Lower leg skin (tissue), 4 donors: ENCODE data around the gene PTK6. TPM values are rescaled to one million over a fixed set of nuclear protein-coding genes. Genes with fewer than 3 reads are reported as not detected.

Experiments used
- DNase-seq, 2 donors: peaks; one replicate each; pipeline ENCODE4 v3.0.0-alpha.2; 2019; ENCODE audit warnings: low spot score in 2 of 2
- H3K4me3 ChIP-seq: fragments of 200-600 bp; sonication (generic); 2 replicates; pipeline ENCODE4 v1.5.1; 2017; ENCODE audit warnings: mild to moderate bottlenecking, low read depth; ENCODE audit not compliant: poor library complexity, severe bottlenecking
- POLR2A ChIP-seq, 2 donors: fragments of 450-650 bp; IDR thresholded peaks; one replicate each; pipeline ENCODE4 v1.6.1; 2016 to 2017; ENCODE audit warnings: antibody characterized with exemption in 2 of 2, mild to moderate bottlenecking in 1 of 2, moderate library complexity in 1 of 2
- WGBS, 2 donors: methylation state at CpG; one replicate each; pipeline ENCODE4 v1.1.5; 2018; 5-methylcytosine and 5-hydroxymethylcytosine counted together
- intact Hi-C: fragments of 100-400 bp; cut with DNase I; formaldehyde crosslinking; loops from one replicate; pipeline ENCODE4 v1.15.0; 2023; ENCODE audit warnings: low total_unique reads
- total RNA-seq, 4 donors: library from RNA; depleted of rRNA; stranded (reverse); fragments of >200 nt; gene quantifications; one replicate each; pipeline ENCODE4 v1.1.0, GENCODE V29; 2016
- TF ChIP-seq, protein P1 (sequence below), 3 donors: fragments of 450-650 bp; IDR thresholded peaks; one replicate each; pipeline ENCODE4 v1.5.1; 2016; ENCODE audit warnings: antibody characterized with exemption in 3 of 3, mild to moderate bottlenecking in 3 of 3, moderate library complexity in 2 of 3

The PTK6 gene
- total RNA-seq, 4 donors from 2014 or later: 72.4 to 101 (median 79.9) TPM

GRCh38 chr20:63493563-63494020, 43.6 kb downstream of the PTK6 start:
- intact Hi-C loops: no loop called here
- DNase-seq: no peak

GRCh38 chr20:63492982-63493381, 44.2 kb downstream of the PTK6 start:
- TF ChIP-seq, protein P1, sequence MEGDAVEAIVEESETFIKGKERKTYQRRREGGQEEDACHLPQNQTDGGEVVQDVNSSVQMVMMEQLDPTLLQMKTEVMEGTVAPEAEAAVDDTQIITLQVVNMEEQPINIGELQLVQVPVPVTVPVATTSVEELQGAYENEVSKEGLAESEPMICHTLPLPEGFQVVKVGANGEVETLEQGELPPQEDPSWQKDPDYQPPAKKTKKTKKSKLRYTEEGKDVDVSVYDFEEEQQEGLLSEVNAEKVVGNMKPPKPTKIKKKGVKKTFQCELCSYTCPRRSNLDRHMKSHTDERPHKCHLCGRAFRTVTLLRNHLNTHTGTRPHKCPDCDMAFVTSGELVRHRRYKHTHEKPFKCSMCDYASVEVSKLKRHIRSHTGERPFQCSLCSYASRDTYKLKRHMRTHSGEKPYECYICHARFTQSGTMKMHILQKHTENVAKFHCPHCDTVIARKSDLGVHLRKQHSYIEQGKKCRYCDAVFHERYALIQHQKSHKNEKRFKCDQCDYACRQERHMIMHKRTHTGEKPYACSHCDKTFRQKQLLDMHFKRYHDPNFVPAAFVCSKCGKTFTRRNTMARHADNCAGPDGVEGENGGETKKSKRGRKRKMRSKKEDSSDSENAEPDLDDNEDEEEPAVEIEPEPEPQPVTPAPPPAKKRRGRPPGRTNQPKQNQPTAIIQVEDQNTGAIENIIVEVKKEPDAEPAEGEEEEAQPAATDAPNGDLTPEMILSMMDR (IDR thresholded peaks at IDR 0.05): no peak
- no peak for TF ChIP-seq POLR2A (IDR thresholded peaks at IDR 0.05)
- 91 to 94% methylated on average over 14 of the region's 14 CpGs for WGBS, 2 donors
- DNase-seq: no peak
- no peak overlapping the region for H3K4me3 ChIP-seq
- intact Hi-C loops: no loop called here

More at GRCh38 chr20:63493563-63494020, 43.6 kb downstream of the PTK6 start:
- no peak for TF ChIP-seq POLR2A (IDR thresholded peaks at IDR 0.05)
- TF ChIP-seq, protein P1 (IDR thresholded peaks at IDR 0.05): no peak
- WGBS, 2 donors: 49 to 76% methylated on average over 12 of the region's 13 CpGs
- H3K4me3 ChIP-seq: no peak overlapping the region

DNA sequence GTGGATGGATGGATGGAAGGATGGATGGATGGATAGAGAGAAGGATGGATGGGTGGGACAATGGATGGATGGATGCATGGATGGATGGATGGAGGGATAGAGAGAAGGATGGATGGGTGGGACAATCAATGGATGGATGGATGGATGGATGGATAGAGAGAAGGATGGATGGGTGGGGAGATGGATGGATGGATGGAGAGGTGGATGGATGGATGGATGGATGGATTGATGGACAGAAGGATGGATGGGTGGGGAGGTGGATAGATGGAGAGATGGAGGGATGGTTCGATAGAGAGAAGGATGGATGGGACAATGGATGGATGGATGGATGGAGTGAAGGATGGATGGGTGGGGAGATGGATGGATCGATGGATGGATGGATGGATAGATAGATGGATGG, 44.7 kb downstream of the PTK6 start:
- 91 to 94% methylated on average over 2 of the region's 2 CpGs for WGBS, 2 donors
- no peak for DNase-seq
- H3K4me3 ChIP-seq: no peak overlapping the region
- TF ChIP-seq, protein P1 (IDR thresholded peaks at IDR 0.05): no peak
- TF ChIP-seq POLR2A (IDR thresholded peaks at IDR 0.05): no peak
- intact Hi-C loops: no loop called here

DNA sequence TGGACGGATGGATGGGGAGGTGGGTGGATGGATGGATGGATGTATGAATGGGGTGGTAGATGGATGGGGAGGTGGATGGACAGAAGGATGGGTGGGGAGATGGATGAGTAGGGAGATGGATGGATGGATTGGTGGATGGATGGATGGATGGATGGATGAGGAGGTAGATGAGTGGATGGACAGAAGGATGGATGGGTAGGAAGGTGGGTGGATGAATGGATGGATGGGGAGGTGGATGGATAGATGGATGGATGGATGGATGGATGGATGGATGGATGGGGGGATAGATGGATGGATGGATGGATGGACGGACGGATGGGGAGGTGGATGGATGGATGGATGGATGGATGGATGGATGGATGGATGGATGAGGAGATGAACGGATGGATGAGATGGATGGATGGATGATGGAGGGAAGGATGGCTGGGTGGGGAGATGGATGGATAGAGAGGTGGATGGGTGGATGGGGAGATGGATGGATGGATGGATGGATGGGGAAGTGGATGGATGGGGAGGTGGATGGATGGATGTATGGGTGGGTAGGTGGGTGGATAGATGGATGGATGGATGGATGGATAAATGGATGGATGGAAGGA, 45.4 kb downstream of the PTK6 start:
- intact Hi-C loops: no loop called here
- no peak for DNase-seq
- WGBS, 2 donors: 51 to 90% methylated on average over 4 of the region's 4 CpGs
- H3K4me3 ChIP-seq: no peak overlapping the region
- no peak for TF ChIP-seq POLR2A (IDR thresholded peaks at IDR 0.05)
- TF ChIP-seq, protein P1 (IDR thresholded peaks at IDR 0.05): no peak

DNA sequence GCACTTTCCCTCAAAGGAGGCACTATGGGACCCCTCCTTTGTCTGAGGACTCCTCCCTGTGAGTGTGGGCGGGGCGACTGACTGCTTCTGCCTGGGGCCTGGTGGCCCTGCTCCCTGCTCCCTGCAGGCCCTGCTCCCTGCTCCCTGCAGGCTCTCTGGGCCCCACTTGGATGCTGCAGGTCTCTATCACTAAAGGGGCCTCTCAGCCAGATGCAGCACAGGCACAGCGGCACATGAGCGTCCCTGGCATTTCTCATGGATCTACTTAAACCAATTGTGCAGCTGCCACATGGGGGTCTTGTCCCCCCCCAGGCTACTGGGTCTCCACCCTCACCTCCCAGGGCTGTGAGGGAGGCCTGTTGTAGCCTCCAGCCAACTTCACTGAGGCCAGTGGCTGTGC, 46.1 kb downstream of the PTK6 start:
- no peak for DNase-seq
- intact Hi-C loops: no loop called here
- TF ChIP-seq, protein P1 (IDR thresholded peaks at IDR 0.05): no peak
- no peak for TF ChIP-seq POLR2A (IDR thresholded peaks at IDR 0.05)
- no peak overlapping the region for H3K4me3 ChIP-seq
- WGBS, 2 donors: 85 to 90% methylated on average over 3 to 4 of the region's 4 CpGs

GRCh38 chr20:63490416-63490815, 46.8 kb downstream of the PTK6 start:
- 76 to 82% methylated on average over 24 of the region's 24 CpGs for WGBS, 2 donors
- intact Hi-C loops: no loop called here
- TF ChIP-seq, protein P1 (IDR thresholded peaks at IDR 0.05): no peak
- no peak for TF ChIP-seq POLR2A (IDR thresholded peaks at IDR 0.05)
- DNase-seq: no peak
- no peak overlapping the region for H3K4me3 ChIP-seq
